Measurements from ENCODE around the gene PALLD.
"Not testable (repeated sequence)": the region's sequence is repeated elsewhere in the genome, so short reads cannot be mapped to it uniquely, and the experiment has no call there.

Gene PALLD

GRCh38 chr4:168776382-168776781 is 279.5 kb downstream of the PALLD start:
- no peak for DNase-seq

GRCh38 chr4:168777277-168777965 is 280.6 kb downstream of the PALLD start:
- no peak for DNase-seq

- DNase-seq, result no peak
These were observed 284.5 kb downstream of the PALLD start for GRCh38 chr4:168781341-168781740.

- DNase-seq, result no peak
These were observed 285.1 kb downstream of the PALLD start for GRCh38 chr4:168781926-168782325.

GRCh38 chr4:168782439-168782838 is 285.6 kb downstream of the PALLD start:
- no peak for DNase-seq

- DNase-seq, result no peak
These were observed 288.1 kb downstream of the PALLD start for GRCh38 chr4:168784786-168785461.

GRCh38 chr4:168787334-168787733 is 290.5 kb downstream of the PALLD start:
- no peak for DNase-seq

GRCh38 chr4:168787801-168788595 is 291.1 kb downstream of the PALLD start:
- no peak for DNase-seq

GRCh38 chr4:168790898-168791297 is 294.0 kb downstream of the PALLD start:
- no peak for DNase-seq

GRCh38 chr4:168791376-168791775 is 294.5 kb downstream of the PALLD start:
- no peak for DNase-seq

- DNase-seq, result no peak
These were observed 296.7 kb downstream of the PALLD start for GRCh38 chr4:168793542-168793941.

- no peak for DNase-seq
These were observed 297.3 kb downstream of the PALLD start for GRCh38 chr4:168794092-168794707.

- no peak for DNase-seq
These were observed 298.0 kb downstream of the PALLD start for GRCh38 chr4:168794881-168795280.

- no peak for DNase-seq
These were observed 298.5 kb downstream of the PALLD start for GRCh38 chr4:168795346-168795745.

GRCh38 chr4:168796362-168797106 is 299.7 kb downstream of the PALLD start:
- no peak for DNase-seq

- DNase-seq, result no peak
These were observed 300.3 kb downstream of the PALLD start for GRCh38 chr4:168797194-168797593.

GRCh38 chr4:168797738-168798375 is 301.0 kb downstream of the PALLD start:
- no peak for DNase-seq

- no peak for DNase-seq
These were observed 304.1 kb downstream of the PALLD start for GRCh38 chr4:168800926-168801325.

- no peak for DNase-seq
These were observed 305.4 kb downstream of the PALLD start for GRCh38 chr4:168802222-168802621.

- DNase-seq, result not testable (repeated sequence)
These were observed 306.2 kb downstream of the PALLD start for GRCh38 chr4:168803052-168803451.

GRCh38 chr4:168803732-168804131 is 306.9 kb downstream of the PALLD start:
- no peak for DNase-seq

- no peak for DNase-seq
These were observed 307.3 kb downstream of the PALLD start for GRCh38 chr4:168804146-168804545.

All from right hindlimb (tissue), 1 donor.